Measurements from ENCODE around the gene RCOR2.

The RCOR2 gene

GRCh38 chr11:63875506-63876065 is 41.4 kb downstream of the RCOR2 start:
- peaks cover 24% of the 10 kb centered on the region for H3K4me1 ChIP-seq (ENCODE audit: insufficient read depth, low read length)
- WGBS: 98% methylated on average over 8 of the region's 8 CpGs
- H3K9ac ChIP-seq (ENCODE audit: low read depth, low read length): no peak overlapping the region
- H3K27me3 ChIP-seq (ENCODE audit: insufficient read depth, low read length): no peaks in the 10 kb centered on the region
- no peak overlapping the region for H3K4me3 ChIP-seq (ENCODE audit: low read length)
- H3K9me3 ChIP-seq (ENCODE audit: insufficient read depth, low read depth, low read length): no peaks in the 10 kb centered on the region
- peaks cover 5% of the 10 kb centered on the region; the same call in 1 of the 2 replicates for H3K36me3 ChIP-seq (ENCODE audit: insufficient read depth, low read length)
- H3K27ac ChIP-seq (ENCODE audit: low read depth, low read length): no peak overlapping the region

- no peak overlapping the region for H3K9ac ChIP-seq (ENCODE audit: low read depth, low read length)
- whole genome bisulfite sequencing: 93% methylated on average over 6 of the region's 6 CpGs
- H3K27ac ChIP-seq (ENCODE audit: low read depth, low read length): no peak overlapping the region
- no peaks in the 10 kb centered on the region for H3K9me3 ChIP-seq (ENCODE audit: insufficient read depth, low read depth, low read length)
- H3K4me3 ChIP-seq (ENCODE audit: low read length): no peak overlapping the region
- H3K36me3 ChIP-seq (ENCODE audit: insufficient read depth, low read length): peaks cover 5% of the 10 kb centered on the region; the same call in 1 of the 2 replicates
- peaks cover 13% of the 10 kb centered on the region for H3K4me1 ChIP-seq (ENCODE audit: insufficient read depth, low read length)
- H3K27me3 ChIP-seq (ENCODE audit: insufficient read depth, low read length): no peaks in the 10 kb centered on the region
Measured at GRCh38 chr11:63874511-63874910, 42.5 kb downstream of the RCOR2 start.

GRCh38 chr11:63873311-63873710 is 43.7 kb downstream of the RCOR2 start:
- Histone ChIP-seq H3K36me3 (ENCODE audit: insufficient read depth, low read length) (peaks cover 5% of the 10 kb centered on the region; the same call in 1 of the 2 replicates), H3K4me1 (ENCODE audit: insufficient read depth, low read length) (peaks cover 13% of the 10 kb centered on the region), H3K9ac (ENCODE audit: low read depth, low read length) (no peak overlapping the region), H3K27ac (ENCODE audit: low read depth, low read length) (no peak overlapping the region), H3K4me3 (ENCODE audit: low read length) (no peak overlapping the region), H3K9me3 (ENCODE audit: insufficient read depth, low read depth, low read length) (no peaks in the 10 kb centered on the region), H3K27me3 (ENCODE audit: insufficient read depth, low read length) (no peaks in the 10 kb centered on the region)
- 96% methylated on average over 5 of the region's 5 CpGs for WGBS

GRCh38 chr11:63872800-63873197 is 44.2 kb downstream of the RCOR2 start:
- Histone ChIP-seq H3K27me3 (ENCODE audit: insufficient read depth, low read length) (no peaks in the 10 kb centered on the region), H3K36me3 (ENCODE audit: insufficient read depth, low read length) (peaks cover 5% of the 10 kb centered on the region; the same call in 1 of the 2 replicates), H3K9ac (ENCODE audit: low read depth, low read length) (no peak overlapping the region), H3K4me1 (ENCODE audit: insufficient read depth, low read length) (peaks cover 13% of the 10 kb centered on the region), H3K4me3 (ENCODE audit: low read length) (no peak overlapping the region), H3K27ac (ENCODE audit: low read depth, low read length) (no peak overlapping the region), H3K9me3 (ENCODE audit: insufficient read depth, low read depth, low read length) (no peaks in the 10 kb centered on the region)
- 86% methylated on average over 5 of the region's 5 CpGs for WGBS

- Histone ChIP-seq H3K4me1 (ENCODE audit: insufficient read depth, low read length) (peaks cover 18% of the 10 kb centered on the region), H3K4me3 (ENCODE audit: low read length) (no peak overlapping the region), H3K27me3 (ENCODE audit: insufficient read depth, low read length) (no peaks in the 10 kb centered on the region), H3K27ac (ENCODE audit: low read depth, low read length) (no peak overlapping the region), H3K36me3 (ENCODE audit: insufficient read depth, low read length) (peaks cover 5% of the 10 kb centered on the region; the same call in 1 of the 2 replicates), H3K9ac (ENCODE audit: low read depth, low read length) (no peak overlapping the region), H3K9me3 (ENCODE audit: insufficient read depth, low read depth, low read length) (no peaks in the 10 kb centered on the region)
- 43% methylated on average over 7 of the region's 11 CpGs for WGBS
Measured at GRCh38 chr11:63871962-63872799, 44.8 kb downstream of the RCOR2 start.

GRCh38 chr11:63870351-63871140 is 46.4 kb downstream of the RCOR2 start:
- no peaks in the 10 kb centered on the region for H3K27me3 ChIP-seq (ENCODE audit: insufficient read depth, low read length)
- 92% methylated on average over 14 of the region's 14 CpGs for WGBS
- H3K9me3 ChIP-seq (ENCODE audit: insufficient read depth, low read depth, low read length): no peaks in the 10 kb centered on the region
- peaks cover 27% of the 10 kb centered on the region for H3K4me1 ChIP-seq (ENCODE audit: insufficient read depth, low read length)
- H3K4me3 ChIP-seq (ENCODE audit: low read length): no peak overlapping the region
- no peak overlapping the region for H3K27ac ChIP-seq (ENCODE audit: low read depth, low read length)
- H3K36me3 ChIP-seq (ENCODE audit: insufficient read depth, low read length): peaks cover 2% of the 10 kb centered on the region; the same call in 1 of the 2 replicates
- no peak overlapping the region for H3K9ac ChIP-seq (ENCODE audit: low read depth, low read length)

GRCh38 chr11:63869683-63870082 is 47.3 kb downstream of the RCOR2 start:
- WGBS: 91% methylated on average over 8 of the region's 8 CpGs
- Histone ChIP-seq H3K4me1 (ENCODE audit: insufficient read depth, low read length) (peaks cover 27% of the 10 kb centered on the region), H3K27ac (ENCODE audit: low read depth, low read length) (no peak overlapping the region), H3K9me3 (ENCODE audit: insufficient read depth, low read depth, low read length) (no peaks in the 10 kb centered on the region), H3K9ac (ENCODE audit: low read depth, low read length) (no peak overlapping the region), H3K4me3 (ENCODE audit: low read length) (no peak overlapping the region), H3K27me3 (ENCODE audit: insufficient read depth, low read length) (no peaks in the 10 kb centered on the region), H3K36me3 (ENCODE audit: insufficient read depth, low read length) (no peaks in the 10 kb centered on the region)

- Histone ChIP-seq H3K4me3 (ENCODE audit: low read length) (no peak overlapping the region), H3K4me1 (ENCODE audit: insufficient read depth, low read length) (peaks cover 27% of the 10 kb centered on the region), H3K27me3 (ENCODE audit: insufficient read depth, low read length) (no peaks in the 10 kb centered on the region), H3K36me3 (ENCODE audit: insufficient read depth, low read length) (no peaks in the 10 kb centered on the region), H3K9ac (ENCODE audit: low read depth, low read length) (no peak overlapping the region), H3K9me3 (ENCODE audit: insufficient read depth, low read depth, low read length) (no peaks in the 10 kb centered on the region), H3K27ac (ENCODE audit: low read depth, low read length) (no peak overlapping the region)
- 91% methylated on average over 7 of the region's 7 CpGs for WGBS
Measured at GRCh38 chr11:63869171-63869591, 47.8 kb downstream of the RCOR2 start.

GRCh38 chr11:63868399-63869064 is 48.4 kb downstream of the RCOR2 start:
- 82% methylated on average over 9 of the region's 9 CpGs for WGBS
- H3K9ac ChIP-seq (ENCODE audit: low read depth, low read length): no peak overlapping the region
- peaks cover 27% of the 10 kb centered on the region for H3K4me1 ChIP-seq (ENCODE audit: insufficient read depth, low read length)
- H3K36me3 ChIP-seq (ENCODE audit: insufficient read depth, low read length): no peaks in the 10 kb centered on the region
- H3K9me3 ChIP-seq (ENCODE audit: insufficient read depth, low read depth, low read length): no peaks in the 10 kb centered on the region
- no peak overlapping the region for H3K4me3 ChIP-seq (ENCODE audit: low read length)
- no peaks in the 10 kb centered on the region for H3K27me3 ChIP-seq (ENCODE audit: insufficient read depth, low read length)
- H3K27ac ChIP-seq (ENCODE audit: low read depth, low read length): no peak overlapping the region

- Histone ChIP-seq H3K36me3 (ENCODE audit: insufficient read depth, low read length) (no peaks in the 10 kb centered on the region), H3K4me3 (ENCODE audit: low read length) (no peak overlapping the region), H3K4me1 (ENCODE audit: insufficient read depth, low read length) (peaks cover 29% of the 10 kb centered on the region), H3K9ac (ENCODE audit: low read depth, low read length) (no peak overlapping the region), H3K9me3 (ENCODE audit: insufficient read depth, low read depth, low read length) (no peaks in the 10 kb centered on the region), H3K27me3 (ENCODE audit: insufficient read depth, low read length) (no peaks in the 10 kb centered on the region), H3K27ac (ENCODE audit: low read depth, low read length) (no peak overlapping the region)
- WGBS: 88% methylated on average over 4 of the region's 4 CpGs
Measured at GRCh38 chr11:63867511-63867910, 49.5 kb downstream of the RCOR2 start.
